ENCODE measurements around the gene C2CD4C. TPM values are rescaled to one million over a fixed set of nuclear protein-coding genes. Genes with fewer than 3 reads are reported as not detected.

C2CD4C gene
- total RNA-seq, 1 experiment from 2014 or later: 1.8 TPM

GRCh38 chr19:440391-441212 lies 31.7 kb upstream of the C2CD4C start:
- Histone ChIP-seq H3K4me1 (ENCODE audit: insufficient read depth, low read length, poor library complexity, severe bottlenecking) (no peaks in the 10 kb centered on the region), H3K27me3 (replicated peaks; ENCODE audit: insufficient read depth, low read depth, low read length, poor library complexity) (no peaks in the 10 kb centered on the region), H3K36me3 (ENCODE audit: insufficient read depth, low read length, poor library complexity, severe bottlenecking) (no peaks in the 10 kb centered on the region), H3K9me3 (ENCODE audit: low read depth, low read length, poor library complexity, severe bottlenecking) (no peaks in the 10 kb centered on the region), H3K27ac (ENCODE audit: low read depth, low read length, poor library complexity, severe bottlenecking) (no peak overlapping the region), H3K4me3 (ENCODE audit: low read depth, low read length, poor library complexity, severe bottlenecking) (no peak overlapping the region)
- no peak for TF ChIP-seq EZH2 (IDR thresholded peaks at IDR 0.05; ENCODE audit: borderline replicate concordance, low read depth, low read length, poor library complexity, severe bottlenecking)
- no peak for TF ChIP-seq CTCF (conservative IDR thresholded peaks at IDR 0.05; ENCODE audit: low read depth, low read length)
- no peak for DNase-seq (ENCODE audit: low spot score)
- POLR2A ChIA-PET (ENCODE audit: low non-redundant PET): no interaction called here
- no TSS peak for BruUV-seq (replicated peaks)
- intact Hi-C loops (cut with micrococcal nuclease; ENCODE audit: unreplicated experiment): no loop called here
- CTCF ChIA-PET: no interaction called here

DNA sequence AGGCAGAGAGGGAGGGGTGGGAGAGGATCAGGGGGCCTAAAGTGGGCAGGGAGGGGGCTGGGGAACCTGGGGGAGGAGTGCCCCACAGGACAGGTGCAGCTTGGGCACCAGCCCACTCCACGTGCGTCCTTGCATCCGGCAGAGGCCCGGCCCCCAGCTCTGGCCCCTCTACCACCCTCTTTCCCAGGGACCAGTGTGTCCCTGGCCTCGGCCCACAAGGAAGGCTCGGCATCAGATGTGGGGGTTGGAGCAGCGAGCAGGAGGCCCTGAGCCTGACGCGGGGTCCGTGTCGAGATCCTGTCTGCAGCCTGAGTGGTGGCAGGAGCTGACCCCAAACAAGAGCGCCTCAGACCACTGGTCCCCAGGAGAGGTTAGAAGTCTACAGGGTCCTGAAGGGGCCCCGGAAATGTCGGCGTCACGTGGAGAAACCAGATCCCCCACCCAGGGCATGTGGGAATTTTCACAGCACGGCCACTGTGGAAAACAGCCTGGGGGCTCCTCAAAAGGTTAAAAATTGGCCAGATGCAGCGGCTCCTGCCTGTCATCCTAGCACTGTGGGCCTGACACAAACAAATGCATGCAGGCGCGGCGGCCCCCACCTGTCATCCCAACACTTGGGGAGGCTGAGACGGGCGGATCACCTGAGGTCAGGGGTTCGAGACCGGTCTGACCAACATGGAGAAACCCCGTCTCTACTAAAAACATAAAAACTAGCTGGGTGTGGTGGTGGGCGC lies 30.4 kb upstream of the C2CD4C start:
- ChIA-PET CTCF (no interaction called here), POLR2A (ENCODE audit: low non-redundant PET) (no interaction called here)
- Histone ChIP-seq H3K27me3 (replicated peaks; ENCODE audit: insufficient read depth, low read depth, low read length, poor library complexity) (no peaks in the 10 kb centered on the region), H3K4me1 (ENCODE audit: insufficient read depth, low read length, poor library complexity, severe bottlenecking) (no peaks in the 10 kb centered on the region), H3K9me3 (ENCODE audit: low read depth, low read length, poor library complexity, severe bottlenecking) (no peaks in the 10 kb centered on the region), H3K4me3 (ENCODE audit: low read depth, low read length, poor library complexity, severe bottlenecking) (no peak overlapping the region), H3K27ac (ENCODE audit: low read depth, low read length, poor library complexity, severe bottlenecking) (no peak overlapping the region), H3K36me3 (ENCODE audit: insufficient read depth, low read length, poor library complexity, severe bottlenecking) (no peaks in the 10 kb centered on the region)
- intact Hi-C loops (cut with micrococcal nuclease; ENCODE audit: unreplicated experiment): no loop called here
- no peak for DNase-seq (ENCODE audit: low spot score)
- no TSS peak for BruUV-seq (replicated peaks)
- TF ChIP-seq EZH2 (IDR thresholded peaks at IDR 0.05; ENCODE audit: borderline replicate concordance, low read depth, low read length, poor library complexity, severe bottlenecking) (no peak), CTCF (conservative IDR thresholded peaks at IDR 0.05; ENCODE audit: low read depth, low read length) (no peak)

DNA sequence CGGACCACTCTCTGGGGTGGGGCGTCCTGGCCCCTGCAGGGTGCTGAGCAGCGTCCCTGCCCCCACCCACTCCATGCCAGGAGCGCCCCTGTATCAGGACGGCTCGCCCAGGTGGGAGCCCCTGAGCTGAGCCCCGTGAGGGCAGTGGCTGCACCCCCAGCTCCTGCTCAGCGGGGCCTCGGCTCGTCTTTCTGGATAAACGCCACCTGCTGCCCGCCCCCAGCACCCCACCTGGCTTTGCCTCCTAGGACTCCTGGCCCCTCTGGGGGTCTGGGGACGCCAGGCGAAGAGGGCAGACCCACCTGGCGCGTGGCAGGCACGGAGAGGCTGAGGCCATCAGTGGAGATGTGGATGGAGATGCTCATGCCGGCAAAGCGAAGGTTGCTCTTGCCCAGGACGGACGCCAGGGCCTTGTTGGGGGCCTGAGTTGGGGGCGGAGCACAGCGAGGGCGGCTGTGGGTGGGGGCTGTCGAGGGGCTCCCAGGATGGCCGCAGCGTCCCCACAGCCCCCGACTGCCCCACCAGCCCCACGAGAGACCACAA lies 29.5 kb upstream of the C2CD4C start:
- H3K36me3 ChIP-seq (ENCODE audit: insufficient read depth, low read length, poor library complexity, severe bottlenecking): no peaks in the 10 kb centered on the region
- H3K27me3 ChIP-seq (replicated peaks; ENCODE audit: insufficient read depth, low read depth, low read length, poor library complexity): no peaks in the 10 kb centered on the region
- CTCF ChIA-PET: no interaction called here
- TF ChIP-seq EZH2 (IDR thresholded peaks at IDR 0.05; ENCODE audit: borderline replicate concordance, low read depth, low read length, poor library complexity, severe bottlenecking) (no peak), CTCF (conservative IDR thresholded peaks at IDR 0.05; ENCODE audit: low read depth, low read length) (no peak)
- DNase-seq (ENCODE audit: low spot score): no peak
- intact Hi-C loops (cut with micrococcal nuclease; ENCODE audit: unreplicated experiment): no loop called here
- no peaks in the 10 kb centered on the region for H3K9me3 ChIP-seq (ENCODE audit: low read depth, low read length, poor library complexity, severe bottlenecking)
- H3K4me3 ChIP-seq (ENCODE audit: low read depth, low read length, poor library complexity, severe bottlenecking): no peak overlapping the region
- no TSS peak for BruUV-seq (replicated peaks)
- no peak overlapping the region for H3K27ac ChIP-seq (ENCODE audit: low read depth, low read length, poor library complexity, severe bottlenecking)
- no peaks in the 10 kb centered on the region for H3K4me1 ChIP-seq (ENCODE audit: insufficient read depth, low read length, poor library complexity, severe bottlenecking)
- POLR2A ChIA-PET (ENCODE audit: low non-redundant PET): no interaction called here

All from A673 (cell line).